Right lobe of liver (tissue), 6 donors: ENCODE results near the gene TRAPPC3. TPM values are rescaled to one million over a fixed set of nuclear protein-coding genes. Genes with fewer than 3 reads are reported as not detected.

ENCODE experiments used
- ATAC-seq, 4 donors: fragments of 200-7000 bp; cut with Tn5 transposase; one replicate each; pipeline ENCODE4 v1.9.1; 2020; ENCODE audit warnings: mild to moderate bottlenecking in 4 of 4, moderate library complexity in 4 of 4
- DNase-seq, 3 donors: peaks; one replicate each; pipeline ENCODE4 v3.0.0-alpha.2; 2020
- H3K27ac ChIP-seq, 3 donors: fragments of 200-600 bp; one replicate each; pipeline ENCODE4 v1.8.0; 2022
- H3K27me3 ChIP-seq, 2 donors: fragments of 200-600 bp; one replicate each; pipeline ENCODE4 v1.8.0; 2022
- H3K36me3 ChIP-seq, 4 donors: fragments of 200-600 bp; sonication (generic) in 1 of 4; one replicate each; pipeline versions ENCODE4 v1.5.1 to v1.8.0; 2017 to 2022; ENCODE audit warnings: control low read depth in 1 of 4
- H3K4me1 ChIP-seq, 4 donors: fragments of 200-600 bp; sonication (generic) in 1 of 4; one replicate each; pipeline versions ENCODE4 v1.5.1 to v1.8.0; 2017 to 2022; ENCODE audit warnings: control low read depth in 1 of 4
- H3K4me3 ChIP-seq, 3 donors: fragments of 200-600 bp; one replicate each; pipeline ENCODE4 v1.8.0; 2022
- H3K9me3 ChIP-seq, 4 donors: fragments of 200-600 bp; sonication (generic) in 1 of 4; one replicate each; pipeline versions ENCODE4 v1.5.1 to v1.8.0; 2017 to 2022; ENCODE audit warnings: control low read depth in 1 of 4
- CTCF ChIP-seq, 4 donors: fragments of 200-600 bp in 3 of 4; fragments of 450-650 bp in 1 of 4; IDR thresholded peaks; one replicate each; pipeline versions ENCODE4 v1.5.1 to v1.8.0; 2016 to 2022; ENCODE audit warnings: antibody characterized with exemption in 4 of 4, mild to moderate bottlenecking in 2 of 4
- POLR2A ChIP-seq: fragments of 450-650 bp; IDR thresholded peaks from one replicate; pipeline ENCODE4 v1.6.1; 2017; ENCODE audit warnings: antibody characterized with exemption, mild to moderate bottlenecking
- WGBS: methylation state at CpG from one replicate; pipeline ENCODE4 v1.1.6; 2018; ENCODE audit warnings: low coverage, low lambda C conversion rate; ENCODE audit not compliant: insufficient coverage; ENCODE audit errors: missing lambda C conversion rate; 5-methylcytosine and 5-hydroxymethylcytosine counted together
- intact Hi-C, 2 donors: fragments of 100-400 bp; cut with DNase I; formaldehyde crosslinking; loops; one replicate each; pipeline versions ENCODE4 v1.11.2 to v1.14.1; 2022
- total RNA-seq, 6 experiments: library from RNA; depleted of rRNA in 2 of 6; stranded (reverse); fragments of >200 nt in 2 of 6; fragmentation: NEBNext Ultra II Directional in 3 of 6; extraction: Animal tissue kit (Norgen Biotek cat#: 25700) in 3 of 6; gene quantifications; one replicate each; pipeline versions ENCODE4 v1.1.0 to v1.2.4, GENCODE V29; 2016 to 2023
- donor health status: DM: no; HTN: yes; CAD: no.
- donor health status: DM: no; HTN: no; CAD: no.
- donor health status: DM: no; HTN: no; CAD: no.
- donor health status: DM: no; HTN: yes; CAD: no.
- donor health status: DM: no; HTN: yes; CAD: no.

The TRAPPC3 gene
- total RNA-seq, 6 experiments from 2014 or later = 26.0 to 52.4 (median 30.9) TPM

GRCh38 chr1:36109041-36109679 lies 40.1 kb downstream of the TRAPPC3 start:
- no peak for TF ChIP-seq CTCF (IDR thresholded peaks at IDR 0.05)
- no peak for TF ChIP-seq POLR2A
- ATAC-seq = peak in 1 of 4 donors; percentile 19
- DNase-seq = no peak
- Histone ChIP-seq H3K4me3 (no peak overlapping the region), H3K4me1 (no peaks in the 10 kb centered on the region), H3K27ac (no peak overlapping the region), H3K9me3 (no peaks in the 10 kb centered on the region), H3K36me3 (no peaks in the 10 kb centered on the region), H3K27me3 (no peaks in the 10 kb centered on the region)
- intact Hi-C loops = no loop called here
- WGBS = 56% methylated on average over 7 of the region's 11 CpGs

GRCh38 chr1:36108314-36108713 lies 41.0 kb downstream of the TRAPPC3 start:
- no peaks in the 10 kb centered on the region for H3K9me3 ChIP-seq
- no peaks in the 10 kb centered on the region for H3K27me3 ChIP-seq
- H3K27ac ChIP-seq = no peak overlapping the region
- WGBS = 80% methylated on average over 1 of the region's 14 CpGs
- intact Hi-C loops = no loop called here
- no peak for ATAC-seq
- H3K4me1 ChIP-seq = no peaks in the 10 kb centered on the region
- no peak for DNase-seq
- H3K36me3 ChIP-seq = no peaks in the 10 kb centered on the region
- no peak overlapping the region for H3K4me3 ChIP-seq
- TF ChIP-seq POLR2A (no peak), CTCF (IDR thresholded peaks at IDR 0.05) (no peak)

- ATAC-seq (peak in 1 of 4 donors; percentile 24), DNase-seq (no peak)
- TF ChIP-seq CTCF (IDR thresholded peaks at IDR 0.05) (no peak), POLR2A (no peak)
- intact Hi-C loops = no loop called here
- Histone ChIP-seq H3K9me3 (no peaks in the 10 kb centered on the region), H3K27ac (no peak overlapping the region), H3K4me3 (no peak overlapping the region), H3K27me3 (no peaks in the 10 kb centered on the region), H3K36me3 (no peaks in the 10 kb centered on the region), H3K4me1 (no peaks in the 10 kb centered on the region)
- 54% methylated on average over 2 of the region's 9 CpGs for WGBS
Measured at GRCh38 chr1:36107394-36107793, 41.9 kb downstream of the TRAPPC3 start.

- no peak for TF ChIP-seq CTCF (IDR thresholded peaks at IDR 0.05)
- no peak for TF ChIP-seq POLR2A
- DNase-seq (no peak), ATAC-seq (no peak)
- H3K27ac ChIP-seq = no peak overlapping the region
- WGBS = 42% methylated on average over 3 of the region's 5 CpGs
- H3K4me3 ChIP-seq = no peak overlapping the region
- intact Hi-C loops = no loop called here
- H3K36me3 ChIP-seq = no peaks in the 10 kb centered on the region
- no peaks in the 10 kb centered on the region for H3K27me3 ChIP-seq
- no peaks in the 10 kb centered on the region for H3K4me1 ChIP-seq
- no peaks in the 10 kb centered on the region for H3K9me3 ChIP-seq
Measured at GRCh38 chr1:36106269-36106668, 43.0 kb downstream of the TRAPPC3 start.
